Measurements from ENCODE around the gene FASN.

DNA sequence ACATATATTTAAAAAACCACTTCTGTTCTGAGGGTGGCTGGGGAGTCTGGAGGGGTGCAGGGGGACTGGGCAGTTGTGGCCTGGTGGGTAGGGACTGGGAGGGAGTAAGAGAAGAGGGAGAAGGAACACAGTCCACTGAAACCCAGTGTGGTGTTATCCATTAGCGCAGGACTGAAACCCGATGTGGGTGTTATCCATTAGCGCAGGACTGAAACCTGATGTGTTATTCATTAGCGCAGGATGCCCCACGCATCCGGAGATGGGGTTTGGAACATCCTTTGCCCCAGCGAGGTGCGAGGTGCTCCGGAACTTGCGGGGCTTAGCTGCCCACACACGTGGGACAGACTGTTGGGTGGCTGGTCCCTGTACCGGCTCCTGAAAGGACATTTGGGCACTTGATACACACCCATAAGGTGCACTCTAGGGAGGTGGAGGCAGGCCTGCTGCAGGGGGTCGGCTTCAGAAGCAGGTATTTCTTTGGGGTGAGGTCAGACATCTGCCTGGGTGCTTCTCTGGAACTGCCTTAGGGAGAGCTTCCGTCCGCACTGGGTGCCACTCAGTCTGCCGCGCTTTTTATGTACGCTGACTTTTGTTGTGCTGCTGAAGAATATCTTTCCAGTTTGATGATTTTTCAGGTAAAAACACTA is 20.3 kb upstream of the FASN start:
- no peak for TF ChIP-seq CTCF (IDR thresholded peaks at IDR 0.05)
- TF ChIP-seq MAFK (IDR thresholded peaks at IDR 0.05; ENCODE audit: partially characterized antibody), result no peak
- TF ChIP-seq EP300 (IDR thresholded peaks at IDR 0.05), result no peak
- no peak for TF ChIP-seq KDM1A (IDR thresholded peaks at IDR 0.05; ENCODE audit: low read depth)
- no peak for TF ChIP-seq CHD4 (IDR thresholded peaks at IDR 0.05; ENCODE audit: borderline replicate concordance)

All from A549 (cell line).